Measurements from ENCODE around the gene DCST2.

The DCST2 gene

GRCh38 chr1:154994269-154994587, 39.4 kb downstream of the DCST2 start:
- no peaks in the 10 kb centered on the region for H3K79me2 ChIP-seq (ENCODE audit: control insufficient read depth, insufficient read depth, low read length, poor library complexity)
- no peak overlapping the region for H3K4me2 ChIP-seq (ENCODE audit: low read length)
- no peak overlapping the region for H2BK120ac ChIP-seq (ENCODE audit: insufficient read depth, low read length, poor library complexity)
- H4K8ac ChIP-seq (ENCODE audit: low read depth, low read length) = no peak overlapping the region
- H3K4ac ChIP-seq (ENCODE audit: low read depth, low read length) = no peak overlapping the region
- no peak overlapping the region for H2BK5ac ChIP-seq (ENCODE audit: low read depth, low read length, poor library complexity)
- no peak overlapping the region for H2AFZ ChIP-seq (ENCODE audit: insufficient read depth, low read length, poor library complexity)
- no peak overlapping the region for H2AK5ac ChIP-seq (ENCODE audit: low read length)
- no peak overlapping the region for H4K12ac ChIP-seq (ENCODE audit: low read depth, low read length)
- H3K9ac ChIP-seq (ENCODE audit: low read length) = no peak overlapping the region
- no peak for DNase-seq
- H3K4me3 ChIP-seq (ENCODE audit: low read depth, low read length) = no peak overlapping the region
- H3K27ac ChIP-seq (ENCODE audit: low read depth, low read length) = no peak overlapping the region
- peaks cover 10 to 17% of the 10 kb centered on the region in 2 experiments for H3K36me3 ChIP-seq (ENCODE audit: control insufficient read depth in 1 of 2, insufficient read depth in 2 of 2, low read length in 2 of 2)
- no peak overlapping the region for H4K91ac ChIP-seq (ENCODE audit: low read depth, low read length)
- H3K23ac ChIP-seq (ENCODE audit: low read length) = no peak overlapping the region
- H3K79me1 ChIP-seq (ENCODE audit: low read length) = no peaks in the 10 kb centered on the region
- no peak overlapping the region for H3K14ac ChIP-seq (ENCODE audit: low read length)
- no peaks in the 10 kb centered on the region for H3K27me3 ChIP-seq (ENCODE audit: insufficient read depth, low read length)
- peaks cover 3% of the 10 kb centered on the region in 2 experiments for H3K4me1 ChIP-seq (ENCODE audit: control insufficient read depth in 1 of 2, insufficient read depth in 2 of 2, low read length in 2 of 2)
- no peaks in the 10 kb centered on the region for H3K9me3 ChIP-seq (ENCODE audit: insufficient read depth, low read depth, low read length)
- WGBS (ENCODE audit: extremely low coverage, insufficient coverage, insufficient read length) = no CpG with 5 or more reads among the region's 1 CpG
- no peak overlapping the region for H3K18ac ChIP-seq (ENCODE audit: low read length)
- H2BK12ac ChIP-seq (ENCODE audit: low read length) = no peak overlapping the region

DNA sequence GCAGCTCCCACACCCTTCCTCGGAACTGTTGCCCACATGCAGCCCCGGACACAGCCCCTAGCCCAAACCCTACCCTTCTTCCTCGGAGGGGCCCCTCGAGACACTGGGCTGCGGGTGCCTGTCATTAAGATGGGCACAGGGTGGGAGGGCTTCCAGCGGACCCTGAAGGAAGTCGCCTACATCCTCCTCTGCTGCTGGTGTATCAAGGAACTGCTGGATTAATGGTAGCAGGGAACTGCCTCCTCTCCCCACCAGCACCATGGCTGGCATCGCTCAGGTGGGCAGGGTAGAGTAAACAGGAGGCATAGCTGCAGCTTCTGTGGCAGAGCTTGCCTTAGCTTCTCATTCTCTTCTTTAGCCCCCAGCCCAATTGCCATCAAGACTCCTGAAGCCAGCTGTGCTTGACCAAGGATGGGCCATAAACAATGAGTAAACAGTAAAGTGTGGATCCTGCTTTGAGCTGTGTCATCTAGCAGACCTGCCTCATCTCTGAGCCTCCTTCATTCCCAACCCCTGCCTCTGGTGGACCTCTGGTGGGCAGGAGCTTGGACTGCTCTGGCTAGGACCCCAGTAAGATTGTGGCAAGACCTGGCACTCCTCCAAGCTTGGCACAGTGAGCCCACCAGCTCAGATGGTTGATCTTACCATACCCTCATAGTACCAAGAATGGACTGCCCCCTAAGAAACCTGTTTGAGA, 39.9 kb downstream of the DCST2 start, which contains the start of gene LENEP:
Gene LENEP, plus strand, starts transcription at position 15 of the 697 bp plus-strand sequence. Its CDS starts 22 bp downstream, at position 37.
- H3K4me2 ChIP-seq (ENCODE audit: low read length) = no peak within 1 kb of the TSS
- H3K36me3 ChIP-seq (ENCODE audit: control insufficient read depth in 1 of 2, insufficient read depth in 2 of 2, low read length in 2 of 2) = peaks cover 13 to 23% of the 10 kb centered on the region in 2 experiments
- H2AK5ac ChIP-seq (ENCODE audit: low read length) = peak within 1 kb of the TSS; percentile 23
- no peak within 1 kb of the TSS for H3K9ac ChIP-seq (ENCODE audit: low read length)
- no peaks in the 10 kb centered on the region for H3K79me2 ChIP-seq (ENCODE audit: control insufficient read depth, insufficient read depth, low read length, poor library complexity)
- DNase-seq = no peak
- H3K9me3 ChIP-seq (ENCODE audit: insufficient read depth, low read depth, low read length) = no peaks in the 10 kb centered on the region
- no peak within 1 kb of the TSS for H4K8ac ChIP-seq (ENCODE audit: low read depth, low read length)
- no peak within 1 kb of the TSS for H4K12ac ChIP-seq (ENCODE audit: low read depth, low read length)
- no CpG with 5 or more reads among the region's 8 CpGs for WGBS (ENCODE audit: extremely low coverage, insufficient coverage, insufficient read length)
- H2AFZ ChIP-seq (ENCODE audit: insufficient read depth, low read length, poor library complexity) = no peak within 1 kb of the TSS
- no peak within 1 kb of the TSS for H2BK120ac ChIP-seq (ENCODE audit: insufficient read depth, low read length, poor library complexity)
- H3K18ac ChIP-seq (ENCODE audit: low read length) = no peak within 1 kb of the TSS
- no peak within 1 kb of the TSS for H3K4me3 ChIP-seq (ENCODE audit: low read depth, low read length)
- H4K91ac ChIP-seq (ENCODE audit: low read depth, low read length) = peak within 1 kb of the TSS; percentile 9
- no peak within 1 kb of the TSS for H3K4ac ChIP-seq (ENCODE audit: low read depth, low read length)
- H3K79me1 ChIP-seq (ENCODE audit: low read length) = no peaks in the 10 kb centered on the region
- H3K27me3 ChIP-seq (ENCODE audit: insufficient read depth, low read length) = no peaks in the 10 kb centered on the region
- no peak within 1 kb of the TSS for H2BK5ac ChIP-seq (ENCODE audit: low read depth, low read length, poor library complexity)
- H3K14ac ChIP-seq (ENCODE audit: low read length) = peak within 1 kb of the TSS; percentile 12
- H3K23ac ChIP-seq (ENCODE audit: low read length) = no peak within 1 kb of the TSS
- H2BK12ac ChIP-seq (ENCODE audit: low read length) = peak within 1 kb of the TSS; percentile 16
- H3K4me1 ChIP-seq (ENCODE audit: control insufficient read depth in 1 of 2, insufficient read depth in 2 of 2, low read length in 2 of 2) = peaks cover 0 to under 1% of the 10 kb centered on the region in 2 experiments
- H3K27ac ChIP-seq (ENCODE audit: low read depth, low read length) = no peak within 1 kb of the TSS

GRCh38 chr1:154992721-154993571, 40.6 kb downstream of the DCST2 start:
- no peak overlapping the region for H4K8ac ChIP-seq (ENCODE audit: low read depth, low read length)
- no peak overlapping the region for H3K23ac ChIP-seq (ENCODE audit: low read length)
- H3K79me2 ChIP-seq (ENCODE audit: control insufficient read depth, insufficient read depth, low read length, poor library complexity) = no peaks in the 10 kb centered on the region
- no peak overlapping the region for H3K9ac ChIP-seq (ENCODE audit: low read length)
- H3K27me3 ChIP-seq (ENCODE audit: insufficient read depth, low read length) = no peaks in the 10 kb centered on the region
- H3K4me1 ChIP-seq (ENCODE audit: control insufficient read depth in 1 of 2, insufficient read depth in 2 of 2, low read length in 2 of 2) = no peaks in the 10 kb centered on the region
- H3K79me1 ChIP-seq (ENCODE audit: low read length) = no peaks in the 10 kb centered on the region
- no peak overlapping the region for H2BK5ac ChIP-seq (ENCODE audit: low read depth, low read length, poor library complexity)
- H3K4me3 ChIP-seq (ENCODE audit: low read depth, low read length) = no peak overlapping the region
- H3K14ac ChIP-seq (ENCODE audit: low read length) = no peak overlapping the region
- H4K91ac ChIP-seq (ENCODE audit: low read depth, low read length) = no peak overlapping the region
- WGBS (ENCODE audit: extremely low coverage, insufficient coverage, insufficient read length) = 100% methylated on average over 1 of the region's 14 CpGs
- no peak overlapping the region for H3K4ac ChIP-seq (ENCODE audit: low read depth, low read length)
- H3K27ac ChIP-seq (ENCODE audit: low read depth, low read length) = no peak overlapping the region
- H2AFZ ChIP-seq (ENCODE audit: insufficient read depth, low read length, poor library complexity) = no peak overlapping the region
- H3K36me3 ChIP-seq (ENCODE audit: control insufficient read depth in 1 of 2, insufficient read depth in 2 of 2, low read length in 2 of 2) = peaks cover 20 to 30% of the 10 kb centered on the region in 2 experiments
- no peak overlapping the region for H2AK5ac ChIP-seq (ENCODE audit: low read length)
- no peak overlapping the region for H2BK12ac ChIP-seq (ENCODE audit: low read length)
- no peaks in the 10 kb centered on the region for H3K9me3 ChIP-seq (ENCODE audit: insufficient read depth, low read depth, low read length)
- H4K12ac ChIP-seq (ENCODE audit: low read depth, low read length) = no peak overlapping the region
- no peak overlapping the region for H3K4me2 ChIP-seq (ENCODE audit: low read length)
- H3K18ac ChIP-seq (ENCODE audit: low read length) = no peak overlapping the region
- no peak for DNase-seq
- no peak overlapping the region for H2BK120ac ChIP-seq (ENCODE audit: insufficient read depth, low read length, poor library complexity)

- Histone ChIP-seq H3K79me1 (ENCODE audit: low read length) (no peaks in the 10 kb centered on the region), H2BK120ac (ENCODE audit: insufficient read depth, low read length, poor library complexity) (no peak overlapping the region), H3K23ac (ENCODE audit: low read length) (no peak overlapping the region), H4K12ac (ENCODE audit: low read depth, low read length) (no peak overlapping the region), H2BK12ac (ENCODE audit: low read length) (no peak overlapping the region), H3K14ac (ENCODE audit: low read length) (no peak overlapping the region), H3K4me2 (ENCODE audit: low read length) (no peak overlapping the region), H3K4ac (ENCODE audit: low read depth, low read length) (no peak overlapping the region), H4K91ac (ENCODE audit: low read depth, low read length) (no peak overlapping the region), H3K27me3 (ENCODE audit: insufficient read depth, low read length) (no peaks in the 10 kb centered on the region), H3K18ac (ENCODE audit: low read length) (no peak overlapping the region), H3K36me3 (ENCODE audit: control insufficient read depth in 1 of 2, insufficient read depth in 2 of 2, low read length in 2 of 2) (peaks cover 26 to 36% of the 10 kb centered on the region in 2 experiments), H2AFZ (ENCODE audit: insufficient read depth, low read length, poor library complexity) (no peak overlapping the region), H3K4me3 (ENCODE audit: low read depth, low read length) (no peak overlapping the region), H2BK5ac (ENCODE audit: low read depth, low read length, poor library complexity) (no peak overlapping the region), H4K8ac (ENCODE audit: low read depth, low read length) (no peak overlapping the region), H2AK5ac (ENCODE audit: low read length) (no peak overlapping the region), H3K9ac (ENCODE audit: low read length) (no peak overlapping the region), H3K27ac (ENCODE audit: low read depth, low read length) (no peak overlapping the region), H3K79me2 (ENCODE audit: control insufficient read depth, insufficient read depth, low read length, poor library complexity) (no peaks in the 10 kb centered on the region), H3K4me1 (ENCODE audit: control insufficient read depth in 1 of 2, insufficient read depth in 2 of 2, low read length in 2 of 2) (no peaks in the 10 kb centered on the region), H3K9me3 (ENCODE audit: insufficient read depth, low read depth, low read length) (peaks cover 2% of the 10 kb centered on the region)
- WGBS (ENCODE audit: extremely low coverage, insufficient coverage, insufficient read length) = no CpG with 5 or more reads among the region's 8 CpGs
- DNase-seq = no peak
Observed at GRCh38 chr1:154990276-154990675, 43.3 kb downstream of the DCST2 start.
